Stimulated activated CD4-positive, alpha-beta T cell treated with anti-CD3 and anti-CD28 coated beads, TNF-alpha, amount 100 ng/mL, for 24 hours (primary cell): Measurements from ENCODE around the gene ARFRP1.
"Not testable (repeated sequence)": the region's sequence is repeated elsewhere in the genome, so short reads cannot be mapped to it uniquely, and the experiment has no call there.

Experiments
- DNase-seq, 3 experiments: peaks; one replicate each; pipeline ENCODE4 v3.0.0-alpha.2; 2020; ENCODE audit warnings: low read depth in 3 of 3

The ARFRP1 gene

GRCh38 chr20:63675681-63676368, 32.0 kb downstream of the ARFRP1 start:
- no peak for DNase-seq

GRCh38 chr20:63673951-63674350, 33.8 kb downstream of the ARFRP1 start:
- no peak for DNase-seq

- DNase-seq = no peak
Observed at GRCh38 chr20:63672666-63673065, 35.1 kb downstream of the ARFRP1 start.

GRCh38 chr20:63671695-63672094, 36.1 kb downstream of the ARFRP1 start:
- not testable (repeated sequence) for DNase-seq

GRCh38 chr20:63668351-63668750, 39.4 kb downstream of the ARFRP1 start:
- DNase-seq = no peak

GRCh38 chr20:63667858-63668257, 39.9 kb downstream of the ARFRP1 start:
- DNase-seq = no peak

- no peak for DNase-seq
Observed at GRCh38 chr20:63665708-63666107, 42.1 kb downstream of the ARFRP1 start.

- no peak for DNase-seq
Observed at GRCh38 chr20:63664861-63665594, 42.7 kb downstream of the ARFRP1 start.

GRCh38 chr20:63664143-63664851, 43.5 kb downstream of the ARFRP1 start:
- DNase-seq = no peak

GRCh38 chr20:63663332-63664066, 44.3 kb downstream of the ARFRP1 start:
- DNase-seq = no peak

GRCh38 chr20:63662813-63663189, 45.0 kb downstream of the ARFRP1 start:
- no peak for DNase-seq

- no peak for DNase-seq
Observed at GRCh38 chr20:63661959-63662812, 45.6 kb downstream of the ARFRP1 start.

- no peak for DNase-seq
Observed at GRCh38 chr20:63661108-63661507, 46.7 kb downstream of the ARFRP1 start.

- no peak for DNase-seq
Observed at GRCh38 chr20:63660622-63661021, 47.2 kb downstream of the ARFRP1 start.

- not testable (repeated sequence) for DNase-seq
Observed at GRCh38 chr20:63660174-63660573, 47.6 kb downstream of the ARFRP1 start.

- DNase-seq = no peak
Observed at GRCh38 chr20:63659370-63659769, 48.4 kb downstream of the ARFRP1 start.

- DNase-seq = no peak
Observed at GRCh38 chr20:63658749-63659187, 49.0 kb downstream of the ARFRP1 start.

GRCh38 chr20:63657937-63658748, 49.6 kb downstream of the ARFRP1 start, which contains the start of gene RTEL1:
RTEL1 (plus strand) TSS chr20:63658312; CDS start chr20:63659403, 1,091 bp downstream.
- peak; percentile 81 to 86 (median 82) for DNase-seq

- DNase-seq = no peak
Observed at GRCh38 chr20:63657260-63657936, 50.4 kb downstream of the ARFRP1 start.
